Kidney (tissue), 14 donors: ENCODE measurements around the gene CCDC63. TPM values are rescaled to one million over a fixed set of nuclear protein-coding genes. Genes with fewer than 3 reads are reported as not detected.

Experiments
- DNase-seq, 5 donors: peaks; one replicate each; pipeline ENCODE4 v3.0.0-alpha.2; 2013 to 2020
- FAIRE-seq: peaks from 2 replicates; lab custom pipeline; 2012; peaks lifted over from hg19 to GRCh38; lab: Jason Lieb, UNC
- H3K27ac ChIP-seq, 2 donors: one replicate each; pipeline ENCODE4 v1.7.0; 2013; ENCODE audit warnings: low read depth in 2 of 2, low read length in 2 of 2, inconsistent platforms in 1 of 2
- H3K27me3 ChIP-seq: one replicate; pipeline ENCODE4 v1.7.1; 2013; ENCODE audit warnings: low read length, inconsistent platforms; ENCODE audit not compliant: control insufficient read depth, insufficient read depth
- H3K36me3 ChIP-seq, 3 donors: one replicate each; pipeline versions ENCODE4 v1.7.0 to v1.7.1; 2013; ENCODE audit warnings: low read length in 3 of 3, control low read depth in 1 of 3, inconsistent platforms in 1 of 3; ENCODE audit not compliant: insufficient read depth in 3 of 3, control insufficient read depth in 2 of 3
- H3K4me1 ChIP-seq, 3 donors: one replicate each; pipeline versions ENCODE4 v1.7.0 to v1.7.1; 2013; ENCODE audit warnings: low read length in 3 of 3, inconsistent platforms in 1 of 3, low read depth in 1 of 3; ENCODE audit not compliant: control insufficient read depth in 2 of 3, insufficient read depth in 2 of 3
- H3K4me3 ChIP-seq, 3 donors: one replicate each; pipeline versions ENCODE4 v1.7.0 to v1.8.1; 2013; ENCODE audit warnings: low read length in 3 of 3, control low read depth in 1 of 3, inconsistent platforms in 1 of 3
- H3K9ac ChIP-seq, 3 donors: one replicate each; pipeline versions ENCODE4 v1.7.0 to v1.7.1; 2013; ENCODE audit warnings: low read length in 3 of 3, control low read depth in 1 of 3, inconsistent platforms in 1 of 3
- H3K9me3 ChIP-seq, 3 donors: one replicate each; pipeline versions ENCODE4 v1.7.0 to v1.7.1; 2013; ENCODE audit warnings: low read length in 3 of 3, control low read depth in 1 of 3, inconsistent platforms in 1 of 3; ENCODE audit not compliant: control insufficient read depth in 2 of 3, insufficient read depth in 1 of 3
- CTCF ChIP-seq: IDR thresholded peaks from 3 replicates; pipeline ENCODE4 v1.5.1; 2012; ENCODE audit warnings: mild to moderate bottlenecking, moderate library complexity, borderline replicate concordance; ENCODE audit not compliant: insufficient read depth; ENCODE audit errors: extremely low read depth
- intact Hi-C: fragments of 100-400 bp; cut with DNase I; formaldehyde crosslinking; loops from one replicate; pipeline ENCODE4 v1.11.1; 2022
- polyA plus RNA-seq: library from polyadenylated mRNA; stranded (reverse); fragments of 350-450 nt; fragmentation: Illumina TruSeq; extraction: RNeasy Lipid Tissue Mini Kit (QIAGEN cat#74804); gene quantifications from one replicate; pipeline ENCODE4 v1.2.3, GENCODE V29; 2014; ENCODE audit warnings: low read depth, low replicate concordance; ENCODE audit not compliant: insufficient read depth
- total RNA-seq: library from RNA; stranded (reverse); fragmentation: NEBNext Ultra II Directional; extraction: Animal tissue kit (Norgen Biotek cat#: 25700); gene quantifications from one replicate; pipeline ENCODE4 v1.2.1, GENCODE V29; 2021
- donor health status: control.
- donor health status: control.
- donor health status: control.
- donor health status: control.
- donor health status: control.
- donor health status: DM: yes; HTN: yes; CAD: no.
- donor health status: Normal renal cell carcinoma (clear cell type).

Gene CCDC63
- total and polyA plus RNA-seq, 2 donors from 2014 or later, result not detected

- Histone ChIP-seq H3K36me3 (no peaks in the 10 kb centered on the region), H3K9ac (no peak overlapping the region), H3K27ac (no peak overlapping the region), H3K4me1 (no peaks in the 10 kb centered on the region), H3K4me3 (no peak overlapping the region), H3K27me3 (no peaks in the 10 kb centered on the region), H3K9me3 (no peaks in the 10 kb centered on the region)
- TF ChIP-seq CTCF, result no peak
- intact Hi-C loops, result no loop called here
- DNase-seq (no peak), FAIRE-seq (no peak)
Observed at GRCh38 chr12:110818511-110818910, 28.3 kb upstream of the CCDC63 start.

- FAIRE-seq, result no peak
- no peak overlapping the region for H3K4me3 ChIP-seq
- H3K9ac ChIP-seq, result no peak overlapping the region
- no peaks in the 10 kb centered on the region for H3K4me1 ChIP-seq
- no peak for DNase-seq
- no peak for TF ChIP-seq CTCF
- no peaks in the 10 kb centered on the region for H3K27me3 ChIP-seq
- intact Hi-C loops, result no loop called here
- H3K36me3 ChIP-seq, result no peaks in the 10 kb centered on the region
- no peak overlapping the region for H3K27ac ChIP-seq
- H3K9me3 ChIP-seq, result no peaks in the 10 kb centered on the region
Observed at GRCh38 chr12:110819150-110819549, 27.6 kb upstream of the CCDC63 start.

- intact Hi-C loops, result no loop called here
- no peak overlapping the region for H3K27ac ChIP-seq
- H3K4me3 ChIP-seq, result no peak overlapping the region
- no peak overlapping the region for H3K9ac ChIP-seq
- H3K9me3 ChIP-seq, result no peaks in the 10 kb centered on the region
- H3K27me3 ChIP-seq, result no peaks in the 10 kb centered on the region
- TF ChIP-seq CTCF, result no peak
- no peaks in the 10 kb centered on the region for H3K36me3 ChIP-seq
- H3K4me1 ChIP-seq, result no peaks in the 10 kb centered on the region
- no peak for DNase-seq
- FAIRE-seq, result no peak
Observed at GRCh38 chr12:110819646-110820045, 27.1 kb upstream of the CCDC63 start.

- no peak overlapping the region for H3K4me3 ChIP-seq
- no peak overlapping the region for H3K27ac ChIP-seq
- H3K27me3 ChIP-seq, result no peaks in the 10 kb centered on the region
- H3K9ac ChIP-seq, result no peak overlapping the region
- no peaks in the 10 kb centered on the region for H3K36me3 ChIP-seq
- intact Hi-C loops, result no loop called here
- H3K9me3 ChIP-seq, result no peaks in the 10 kb centered on the region
- H3K4me1 ChIP-seq, result peaks cover 0 to 2% (median 0%) of the 10 kb centered on the region in 3 donors
- FAIRE-seq (no peak), DNase-seq (no peak)
- TF ChIP-seq CTCF, result no peak
Observed at GRCh38 chr12:110821917-110822316, 24.9 kb upstream of the CCDC63 start.
